Lower leg skin (tissue), 4 donors: ENCODE data around the gene IL1R2. TPM values are rescaled to one million over a fixed set of nuclear protein-coding genes. Genes with fewer than 3 reads are reported as not detected.

Experiments used
- DNase-seq, 2 donors: peaks; one replicate each; pipeline ENCODE4 v3.0.0-alpha.2; 2019; ENCODE audit warnings: low spot score in 2 of 2
- H3K4me3 ChIP-seq: fragments of 200-600 bp; sonication (generic); 2 replicates; pipeline ENCODE4 v1.5.1; 2017; ENCODE audit warnings: mild to moderate bottlenecking, low read depth; ENCODE audit not compliant: poor library complexity, severe bottlenecking
- POLR2A ChIP-seq, 2 donors: fragments of 450-650 bp; IDR thresholded peaks; one replicate each; pipeline ENCODE4 v1.6.1; 2016 to 2017; ENCODE audit warnings: antibody characterized with exemption in 2 of 2, mild to moderate bottlenecking in 1 of 2, moderate library complexity in 1 of 2
- WGBS, 2 donors: methylation state at CpG; one replicate each; pipeline ENCODE4 v1.1.5; 2018; 5-methylcytosine and 5-hydroxymethylcytosine counted together
- intact Hi-C: fragments of 100-400 bp; cut with DNase I; formaldehyde crosslinking; loops from one replicate; pipeline ENCODE4 v1.15.0; 2023; ENCODE audit warnings: low total_unique reads
- total RNA-seq, 4 donors: library from RNA; depleted of rRNA; stranded (reverse); fragments of >200 nt; gene quantifications; one replicate each; pipeline ENCODE4 v1.1.0, GENCODE V29; 2016
- TF ChIP-seq, protein P1 (sequence below), 3 donors: fragments of 450-650 bp; IDR thresholded peaks; one replicate each; pipeline ENCODE4 v1.5.1; 2016; ENCODE audit warnings: antibody characterized with exemption in 3 of 3, mild to moderate bottlenecking in 3 of 3, moderate library complexity in 2 of 3

Gene IL1R2
- total RNA-seq, 4 donors from 2014 or later: 58.4 to 106 (median 68.7) TPM

GRCh38 chr2:102029405-102029804 lies 37.6 kb downstream of the IL1R2 start:
- no peak for DNase-seq
- no peak overlapping the region for H3K4me3 ChIP-seq
- WGBS, 2 donors: 92 to 93% methylated on average over 2 of the region's 2 CpGs
- no peak for TF ChIP-seq POLR2A (IDR thresholded peaks at IDR 0.05)
- TF ChIP-seq, protein P1, sequence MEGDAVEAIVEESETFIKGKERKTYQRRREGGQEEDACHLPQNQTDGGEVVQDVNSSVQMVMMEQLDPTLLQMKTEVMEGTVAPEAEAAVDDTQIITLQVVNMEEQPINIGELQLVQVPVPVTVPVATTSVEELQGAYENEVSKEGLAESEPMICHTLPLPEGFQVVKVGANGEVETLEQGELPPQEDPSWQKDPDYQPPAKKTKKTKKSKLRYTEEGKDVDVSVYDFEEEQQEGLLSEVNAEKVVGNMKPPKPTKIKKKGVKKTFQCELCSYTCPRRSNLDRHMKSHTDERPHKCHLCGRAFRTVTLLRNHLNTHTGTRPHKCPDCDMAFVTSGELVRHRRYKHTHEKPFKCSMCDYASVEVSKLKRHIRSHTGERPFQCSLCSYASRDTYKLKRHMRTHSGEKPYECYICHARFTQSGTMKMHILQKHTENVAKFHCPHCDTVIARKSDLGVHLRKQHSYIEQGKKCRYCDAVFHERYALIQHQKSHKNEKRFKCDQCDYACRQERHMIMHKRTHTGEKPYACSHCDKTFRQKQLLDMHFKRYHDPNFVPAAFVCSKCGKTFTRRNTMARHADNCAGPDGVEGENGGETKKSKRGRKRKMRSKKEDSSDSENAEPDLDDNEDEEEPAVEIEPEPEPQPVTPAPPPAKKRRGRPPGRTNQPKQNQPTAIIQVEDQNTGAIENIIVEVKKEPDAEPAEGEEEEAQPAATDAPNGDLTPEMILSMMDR (IDR thresholded peaks at IDR 0.05): no peak
- intact Hi-C loops: no loop called here

- no peak overlapping the region for H3K4me3 ChIP-seq
- DNase-seq: no peak
- intact Hi-C loops: no loop called here
- no peak for TF ChIP-seq POLR2A (IDR thresholded peaks at IDR 0.05)
- TF ChIP-seq, protein P1 (IDR thresholded peaks at IDR 0.05): no peak
Observed at GRCh38 chr2:102029952-102030351, 38.2 kb downstream of the IL1R2 start.

- no peak for DNase-seq
- no peak overlapping the region for H3K4me3 ChIP-seq
- TF ChIP-seq, protein P1 (IDR thresholded peaks at IDR 0.05): no peak
- TF ChIP-seq POLR2A (IDR thresholded peaks at IDR 0.05): no peak
- WGBS, 2 donors: 63 to 70% methylated on average over 1 of the region's 1 CpG
- intact Hi-C loops: no loop called here
Observed at GRCh38 chr2:102030502-102030854, 38.7 kb downstream of the IL1R2 start.

DNA sequence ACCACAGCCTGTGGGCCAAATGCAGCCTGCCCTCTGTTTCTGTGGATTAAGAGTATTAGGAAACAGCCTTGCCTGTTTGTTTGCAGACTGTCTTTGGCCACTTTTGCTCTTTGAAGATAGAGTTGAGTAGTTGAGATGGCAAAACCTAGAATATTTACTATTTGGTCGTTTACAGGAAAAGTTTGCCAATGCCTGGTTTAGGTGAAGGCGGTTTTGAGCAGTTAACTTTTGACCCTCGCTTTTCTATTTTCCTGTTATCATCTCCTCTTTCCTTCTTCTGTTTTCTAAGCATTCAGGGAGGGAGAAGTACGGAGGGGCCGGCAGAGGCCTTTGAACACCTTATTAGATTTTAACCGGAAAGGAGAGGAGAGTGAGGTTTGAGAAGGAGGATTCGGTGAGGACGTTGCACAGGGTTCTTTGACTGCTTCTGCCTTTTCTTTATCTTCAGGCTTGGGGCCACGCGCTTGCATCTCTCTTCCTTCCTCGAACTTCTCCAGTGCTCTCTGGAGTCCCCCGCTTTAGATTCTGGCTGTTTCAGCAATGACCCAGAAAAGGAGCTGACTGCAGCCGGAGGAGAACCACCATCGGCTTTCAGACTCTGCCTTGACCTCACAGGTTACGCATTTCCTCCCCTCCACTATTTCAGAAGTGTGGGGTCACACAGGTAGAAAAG lies 39.2 kb downstream of the IL1R2 start:
- H3K4me3 ChIP-seq: no peak overlapping the region
- no peak for DNase-seq

DNA sequence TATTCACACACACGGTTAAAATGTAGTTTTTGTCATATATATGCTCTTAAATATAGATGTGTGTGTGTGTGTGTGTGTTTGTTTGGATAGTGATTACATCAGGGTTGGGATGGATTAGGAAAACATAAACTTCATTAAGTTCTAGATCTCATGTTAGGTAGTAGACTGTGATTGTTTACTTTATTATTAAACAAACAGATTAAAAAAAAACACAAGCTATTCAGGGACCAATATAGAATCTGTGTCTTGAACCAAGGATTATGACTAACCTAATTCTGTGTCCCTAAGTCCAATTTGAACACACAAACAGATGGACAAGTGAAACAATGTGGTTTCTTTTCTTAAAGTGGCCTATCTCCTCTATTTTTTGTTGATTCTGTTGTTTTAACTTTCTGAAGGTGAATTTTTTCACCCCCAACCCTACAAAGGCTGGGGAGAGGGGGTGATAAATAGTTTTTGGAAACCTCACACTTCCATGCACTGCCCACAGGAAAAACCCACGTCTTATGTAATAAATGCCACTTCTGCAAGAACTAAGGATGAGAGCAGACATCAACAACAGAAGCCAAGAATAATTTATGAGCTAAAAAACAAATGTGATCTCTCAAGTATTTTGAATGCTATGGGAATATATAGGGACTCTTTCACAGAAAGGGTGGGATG lies 40.7 kb downstream of the IL1R2 start:
- intact Hi-C loops: no loop called here
- DNase-seq: no peak
- TF ChIP-seq POLR2A (IDR thresholded peaks at IDR 0.05): no peak
- TF ChIP-seq, protein P1 (IDR thresholded peaks at IDR 0.05): no peak
- H3K4me3 ChIP-seq: no peak overlapping the region
- 58 to 66% methylated on average over 2 of the region's 2 CpGs for whole genome bisulfite sequencing, 2 donors

More for the DNA sequence above, 39.2 kb downstream of the IL1R2 start:
- intact Hi-C loops: no loop called here
- TF ChIP-seq, protein P1 (IDR thresholded peaks at IDR 0.05): no peak
- no peak for TF ChIP-seq POLR2A (IDR thresholded peaks at IDR 0.05)
- WGBS, 2 donors: 85 to 86% methylated on average over 15 of the region's 15 CpGs
